Chondrocyte (in vitro differentiated cells): ENCODE results near the gene CDK5R2. TPM values are rescaled to one million over a fixed set of nuclear protein-coding genes. Genes with fewer than 3 reads are reported as not detected.

Experiments
- DNase-seq: peaks from one replicate; pipeline ENCODE4 v3.0.0; 2021; ENCODE audit warnings: mixed read lengths, low spot score
- H3K27ac Mint-ChIP-seq: one replicate; pipeline ENCODE4 v1.8.0; 2021; ENCODE audit warnings: mild to moderate bottlenecking, moderate library complexity, mixed read lengths; ENCODE audit not compliant: unreplicated experiment
- H3K27me3 Mint-ChIP-seq: 2 replicates; pipeline ENCODE4 v1.8.0; 2021; ENCODE audit warnings: low read depth, mixed read lengths
- H3K36me3 Mint-ChIP-seq: 2 replicates; pipeline ENCODE4 v1.8.0; 2021; ENCODE audit warnings: low read depth, mixed read lengths
- H3K4me1 Mint-ChIP-seq: 2 replicates; pipeline ENCODE4 v1.8.0; 2021; ENCODE audit warnings: low read depth, mild to moderate bottlenecking, mixed read lengths
- H3K4me3 Mint-ChIP-seq: one replicate; pipeline ENCODE4 v1.8.0; 2021; ENCODE audit warnings: mild to moderate bottlenecking, moderate library complexity, mixed read lengths; ENCODE audit not compliant: unreplicated experiment
- H3K9me3 Mint-ChIP-seq: 2 replicates; pipeline ENCODE4 v1.8.0; 2021; ENCODE audit warnings: low read depth, mixed read lengths
- total RNA-seq: library from RNA; stranded (reverse); gene quantifications from 3 replicates; pipeline ENCODE4 v1.2.1, GENCODE V29; 2021
- TF ChIP-seq, protein P1 (sequence below): fragments of 200-600 bp; sonication (generic); IDR thresholded peaks from 2 replicates; pipeline ENCODE4 v1.5.0; 2021; ENCODE audit warnings: antibody characterized with exemption, mild to moderate bottlenecking, moderate library complexity

Gene CDK5R2
- total RNA-seq, 1 donor from 2014 or later: 0.22 TPM

DNA sequence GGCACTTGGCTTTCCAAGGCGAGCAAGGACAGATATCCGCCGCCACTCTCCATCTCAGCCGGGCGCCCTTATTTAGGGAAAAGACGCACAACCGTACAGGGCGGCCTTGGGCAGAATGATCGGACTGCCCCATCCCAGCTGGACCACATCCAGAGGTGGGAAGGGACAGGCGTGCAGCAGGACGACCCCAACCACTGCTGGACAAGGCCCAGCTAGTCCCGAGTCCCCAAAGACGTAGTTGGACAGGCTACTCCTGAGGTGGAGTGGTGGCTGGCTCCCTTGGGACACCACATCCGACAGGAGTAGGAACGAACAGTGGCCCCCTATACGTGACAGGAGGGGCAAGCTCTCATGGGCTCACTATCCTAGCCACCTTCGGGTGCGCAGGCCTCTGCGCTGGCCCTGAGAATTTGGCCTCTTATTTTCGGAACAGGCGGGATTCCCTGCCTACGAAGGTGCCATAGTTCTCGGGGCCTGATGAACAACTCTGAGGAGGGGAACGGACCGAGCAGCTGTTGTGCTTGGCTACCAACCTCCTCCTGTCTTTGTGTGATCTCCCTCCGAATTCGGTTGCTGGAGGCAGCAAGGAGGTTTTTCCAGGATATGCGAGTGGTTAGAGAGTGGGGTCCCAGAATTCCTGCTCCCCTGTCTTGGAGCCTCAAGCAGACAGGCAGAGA lies 23.3 kb downstream of the CDK5R2 start:
- peaks cover 19% of the 10 kb centered on the region for H3K4me1 Mint-ChIP-seq
- H3K36me3 Mint-ChIP-seq: peaks cover 2% of the 10 kb centered on the region
- TF ChIP-seq, protein P1, sequence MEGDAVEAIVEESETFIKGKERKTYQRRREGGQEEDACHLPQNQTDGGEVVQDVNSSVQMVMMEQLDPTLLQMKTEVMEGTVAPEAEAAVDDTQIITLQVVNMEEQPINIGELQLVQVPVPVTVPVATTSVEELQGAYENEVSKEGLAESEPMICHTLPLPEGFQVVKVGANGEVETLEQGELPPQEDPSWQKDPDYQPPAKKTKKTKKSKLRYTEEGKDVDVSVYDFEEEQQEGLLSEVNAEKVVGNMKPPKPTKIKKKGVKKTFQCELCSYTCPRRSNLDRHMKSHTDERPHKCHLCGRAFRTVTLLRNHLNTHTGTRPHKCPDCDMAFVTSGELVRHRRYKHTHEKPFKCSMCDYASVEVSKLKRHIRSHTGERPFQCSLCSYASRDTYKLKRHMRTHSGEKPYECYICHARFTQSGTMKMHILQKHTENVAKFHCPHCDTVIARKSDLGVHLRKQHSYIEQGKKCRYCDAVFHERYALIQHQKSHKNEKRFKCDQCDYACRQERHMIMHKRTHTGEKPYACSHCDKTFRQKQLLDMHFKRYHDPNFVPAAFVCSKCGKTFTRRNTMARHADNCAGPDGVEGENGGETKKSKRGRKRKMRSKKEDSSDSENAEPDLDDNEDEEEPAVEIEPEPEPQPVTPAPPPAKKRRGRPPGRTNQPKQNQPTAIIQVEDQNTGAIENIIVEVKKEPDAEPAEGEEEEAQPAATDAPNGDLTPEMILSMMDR: no peak
- H3K9me3 Mint-ChIP-seq: no peaks in the 10 kb centered on the region
- peak; percentile 71 for DNase-seq
- no peak overlapping the region for H3K4me3 Mint-ChIP-seq
- H3K27me3 Mint-ChIP-seq: peaks cover 62% of the 10 kb centered on the region
- H3K27ac Mint-ChIP-seq: no peak overlapping the region

DNA sequence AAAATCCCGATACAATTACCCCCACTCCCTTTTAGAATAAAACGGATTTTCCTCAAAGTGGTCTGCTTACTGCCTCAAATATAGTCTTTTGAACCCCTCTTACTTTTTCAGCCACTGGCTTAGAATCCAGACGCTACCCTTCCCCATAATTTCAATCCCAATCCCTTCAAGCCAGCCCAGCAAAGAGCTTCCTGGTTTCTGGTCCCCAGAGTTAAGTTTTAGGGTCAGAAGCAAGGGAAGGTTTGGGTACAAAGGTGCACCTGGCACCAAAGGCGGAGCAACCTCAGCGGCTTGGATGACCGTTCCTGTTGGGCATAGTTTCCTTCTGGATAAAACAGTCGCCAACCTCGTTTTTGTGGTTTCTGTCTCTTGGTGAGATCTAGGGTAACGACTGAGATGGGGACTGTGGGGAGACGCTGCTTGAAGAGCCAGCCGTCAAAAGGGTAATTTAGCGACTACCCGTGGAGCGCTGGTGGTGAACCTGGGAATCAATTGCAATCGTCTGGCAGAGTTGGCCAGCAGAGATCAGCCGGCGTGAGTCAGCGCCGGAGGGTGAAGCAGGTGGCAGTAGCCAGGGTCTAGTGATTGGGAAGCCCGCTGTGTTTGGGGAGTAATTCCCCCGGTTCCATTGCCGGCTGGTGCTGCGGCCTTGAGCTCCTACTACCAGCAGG lies 23.9 kb downstream of the CDK5R2 start:
- Mint-ChIP-seq H3K4me3 (no peak overlapping the region), H3K27ac (no peak overlapping the region), H3K4me1 (peaks cover 19% of the 10 kb centered on the region), H3K27me3 (peaks cover 63% of the 10 kb centered on the region), H3K36me3 (peaks cover 2% of the 10 kb centered on the region), H3K9me3 (no peaks in the 10 kb centered on the region)
- TF ChIP-seq, protein P1: no peak
- peak; percentile 49 for DNase-seq

DNA sequence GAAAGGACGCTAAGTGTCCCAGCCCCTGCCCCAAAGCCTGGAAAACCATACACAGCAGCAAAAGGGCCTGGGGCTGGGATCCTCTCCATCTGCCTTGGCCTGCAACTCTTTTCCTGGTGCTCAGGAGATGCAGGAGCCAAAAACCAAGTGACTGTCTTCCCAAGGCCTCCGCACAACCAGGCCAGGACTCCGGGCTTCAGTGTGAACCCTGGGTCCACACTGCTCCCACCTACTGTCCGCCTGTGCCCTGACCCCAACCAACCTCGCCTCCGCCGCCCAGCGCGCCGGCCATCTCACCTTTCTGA lies 24.4 kb downstream of the CDK5R2 start:
- H3K4me1 Mint-ChIP-seq: peaks cover 19% of the 10 kb centered on the region
- H3K36me3 Mint-ChIP-seq: peaks cover 2% of the 10 kb centered on the region
- H3K4me3 Mint-ChIP-seq: no peak overlapping the region
- no peak overlapping the region for H3K27ac Mint-ChIP-seq
- no peak for DNase-seq
- no peaks in the 10 kb centered on the region for H3K9me3 Mint-ChIP-seq
- TF ChIP-seq, protein P1: no peak
- peaks cover 65% of the 10 kb centered on the region for H3K27me3 Mint-ChIP-seq

DNA sequence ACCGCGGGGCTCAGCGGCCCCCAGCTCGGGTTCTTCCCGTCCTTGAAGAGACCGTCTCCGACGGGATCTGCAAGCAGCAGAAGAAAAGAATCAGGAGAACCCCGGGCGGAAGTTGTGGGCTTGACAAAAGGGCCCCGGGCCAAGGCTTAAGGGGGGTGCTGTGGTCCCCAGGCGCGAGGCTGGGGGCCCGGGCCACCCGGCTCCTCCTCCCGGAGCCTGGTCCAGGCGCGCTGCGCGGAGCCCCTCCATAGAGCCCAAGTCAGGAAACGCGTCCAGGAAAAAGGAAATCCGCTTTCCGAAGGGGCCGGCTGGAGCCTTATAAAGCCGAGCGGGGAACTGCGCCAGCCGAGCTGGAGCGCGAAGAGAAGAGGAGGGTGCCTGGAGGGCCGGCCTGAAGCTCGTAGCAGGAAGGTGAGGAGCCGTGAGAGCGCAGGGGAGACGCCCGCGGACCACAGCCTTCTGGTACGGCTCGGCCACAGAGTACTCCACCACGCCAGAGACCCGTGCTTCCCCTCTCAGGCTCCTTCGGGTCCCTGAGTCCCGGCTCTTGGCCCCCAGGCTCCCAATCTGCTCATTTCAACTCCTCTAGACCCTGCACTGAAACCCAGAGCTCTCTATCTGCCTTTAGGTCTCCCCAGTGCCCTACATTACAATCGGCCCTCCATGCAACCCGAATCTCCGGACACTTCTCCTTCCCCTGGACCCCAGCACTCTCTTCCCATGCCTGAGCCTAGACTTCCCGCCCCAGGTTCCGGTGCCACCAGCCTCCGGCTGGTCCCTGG lies 25.0 kb downstream of the CDK5R2 start:
- Mint-ChIP-seq H3K27me3 (peaks cover 71% of the 10 kb centered on the region), H3K36me3 (peaks cover 2% of the 10 kb centered on the region), H3K4me3 (peak overlapping the region; percentile 6), H3K27ac (no peak overlapping the region), H3K4me1 (peaks cover 19% of the 10 kb centered on the region), H3K9me3 (no peaks in the 10 kb centered on the region)
- DNase-seq: peak; percentile 71
- TF ChIP-seq, protein P1: no peak

DNA sequence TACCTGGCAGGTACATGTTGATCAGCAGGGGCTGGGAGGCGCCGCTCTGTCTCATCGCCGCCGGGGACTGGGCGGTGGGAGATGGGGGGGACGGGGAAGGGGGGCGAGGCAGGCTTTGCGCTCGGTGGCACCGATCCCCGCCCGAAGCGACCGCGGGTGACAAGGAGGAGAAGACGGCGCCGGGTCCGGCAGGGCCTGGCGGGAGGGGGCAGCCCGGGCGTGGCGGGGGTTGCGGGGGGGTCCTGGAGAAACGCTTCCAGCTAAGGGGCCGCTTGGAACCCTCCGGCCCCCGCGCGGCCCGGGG lies 25.5 kb downstream of the CDK5R2 start, which contains the start of gene FEV:
Gene FEV, minus strand, starts transcription at position 164 of the 304 bp plus-strand sequence. Its CDS starts 109 bp downstream, at position 55.
- TF ChIP-seq, protein P1: no peak
- Mint-ChIP-seq H3K4me3 (peak within 1 kb of the TSS; percentile 6), H3K9me3 (no peaks in the 10 kb centered on the region), H3K4me1 (peaks cover 18% of the 10 kb centered on the region), H3K36me3 (peaks cover 2% of the 10 kb centered on the region), H3K27me3 (peaks cover 75% of the 10 kb centered on the region), H3K27ac (no peak within 1 kb of the TSS)
- DNase-seq: peak; percentile 72
